ENCODE measurements around the gene HAUS5. TPM values are rescaled to one million over a fixed set of nuclear protein-coding genes. Genes with fewer than 3 reads are reported as not detected.

HAUS5 gene
- total and polyA plus RNA-seq, 10 of the 15 experiments (the other 5 are each of a cell fraction or from before 2014, with no cell fraction given), result 3.1 to 32.6 (median 17.6) TPM

- TF ChIP-seq REST (IDR thresholded peaks at IDR 0.05; ENCODE audit: low read depth, low read length) (no peak), SUZ12 (IDR thresholded peaks at IDR 0.05; ENCODE audit: unreplicated experiment) (no peak), RFX5 (IDR thresholded peaks at IDR 0.05; ENCODE audit: low read depth, low read length) (no peak), PRDM15 (CRISPR knock-in tag; IDR thresholded peaks at IDR 0.05) (no peak), DPF2 (IDR thresholded peaks at IDR 0.05) (no peak)
- TF ChIP-seq, protein P1, sequence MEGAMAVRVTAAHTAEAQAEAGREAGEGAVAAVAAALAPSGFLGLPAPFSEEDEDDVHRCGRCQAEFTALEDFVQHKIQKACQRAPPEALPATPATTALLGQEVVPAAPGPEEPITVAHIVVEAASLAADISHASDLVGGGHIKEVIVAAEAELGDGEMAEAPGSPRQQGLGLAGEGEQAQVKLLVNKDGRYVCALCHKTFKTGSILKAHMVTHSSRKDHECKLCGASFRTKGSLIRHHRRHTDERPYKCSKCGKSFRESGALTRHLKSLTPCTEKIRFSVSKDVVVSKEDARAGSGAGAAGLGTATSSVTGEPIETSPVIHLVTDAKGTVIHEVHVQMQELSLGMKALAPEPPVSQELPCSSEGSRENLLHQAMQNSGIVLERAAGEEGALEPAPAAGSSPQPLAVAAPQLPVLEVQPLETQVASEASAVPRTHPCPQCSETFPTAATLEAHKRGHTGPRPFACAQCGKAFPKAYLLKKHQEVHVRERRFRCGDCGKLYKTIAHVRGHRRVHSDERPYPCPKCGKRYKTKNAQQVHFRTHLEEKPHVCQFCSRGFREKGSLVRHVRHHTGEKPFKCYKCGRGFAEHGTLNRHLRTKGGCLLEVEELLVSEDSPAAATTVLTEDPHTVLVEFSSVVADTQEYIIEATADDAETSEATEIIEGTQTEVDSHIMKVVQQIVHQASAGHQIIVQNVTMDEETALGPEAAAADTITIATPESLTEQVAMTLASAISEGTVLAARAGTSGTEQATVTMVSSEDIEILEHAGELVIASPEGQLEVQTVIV (IDR thresholded peaks at IDR 0.05; ENCODE audit: borderline replicate concordance, partially characterized antibody), result no peak
Measured at GRCh38 chr19:35629332-35629633, 16.7 kb downstream of the HAUS5 start (continued).
